ENCODE results near the gene HMX2. TPM values are rescaled to one million over a fixed set of nuclear protein-coding genes. Genes with fewer than 3 reads are reported as not detected.

The HMX2 gene
- total and polyA plus RNA-seq, 2 of the 13 experiments (the other 11 are each of a cell fraction or from before 2014, with no cell fraction given), result not detected

- no peak for TF ChIP-seq ZBTB40 (IDR thresholded peaks at IDR 0.05)
- TF ChIP-seq ZBTB40 (CRISPR knock-in tag; IDR thresholded peaks at IDR 0.05), result no peak
- TF ChIP-seq ZNF124 (CRISPR knock-in tag; IDR thresholded peaks at IDR 0.05), result no peak
- no peak for TF ChIP-seq MED13 (CRISPR knock-in tag; IDR thresholded peaks at IDR 0.05)
- TF ChIP-seq MLX (CRISPR knock-in tag; IDR thresholded peaks at IDR 0.05), result no peak
- no peak for TF ChIP-seq HDAC6 (IDR thresholded peaks at IDR 0.05; ENCODE audit: low read depth, low read length)
- TF ChIP-seq ZNF414 (CRISPR knock-in tag; IDR thresholded peaks at IDR 0.05), result no peak
- no peak for TF ChIP-seq CHCHD3 (CRISPR knock-in tag; IDR thresholded peaks at IDR 0.05)
- no peak for TF ChIP-seq ZNF709 (CRISPR knock-in tag; IDR thresholded peaks at IDR 0.05)
- no peak for TF ChIP-seq ZNF274 (CRISPR knock-in tag; IDR thresholded peaks at IDR 0.05)
- TF ChIP-seq ZNF33B (CRISPR knock-in tag; IDR thresholded peaks at IDR 0.05), result no peak
- no peak for TF ChIP-seq TFDP2 (CRISPR knock-in tag; IDR thresholded peaks at IDR 0.05)
Measured at GRCh38 chr10:123140164-123140982, 7.6 kb upstream of the HMX2 start (continued).

Measured in HepG2 (cell line).